GM12878 (cell line): ENCODE measurements around the gene TTC16. TPM values are rescaled to one million over a fixed set of nuclear protein-coding genes. Genes with fewer than 3 reads are reported as not detected.

Experiments
- ATAC-seq: fragments of 200-7000 bp; cut with Tn5 transposase; 3 replicates; pipeline ENCODE4 v1.9.1; 2020; ENCODE audit warnings: mild to moderate bottlenecking, moderate library complexity
- BruUV-seq: library from RNA; stranded (reverse); fragments of 400-500 nt; replicated peaks from 2 replicates; lab custom pipeline; 2021; lab: Mats Ljungman, UMichigan
- CTCF ChIA-PET: fragments of 300-600 bp; sonication (Branson Sonifier 250); formaldehyde crosslinking; extraction: SDS; loops from one replicate; lab custom pipeline; 2021; ENCODE audit warnings: inconsistent platforms; lab: Yijun Ruan, JAX
- POLR2A ChIA-PET: fragments of 350-600 bp; formaldehyde crosslinking; extraction: SDS; loops from one replicate; lab custom pipeline; 2021; ENCODE audit warnings: inconsistent platforms; lab: Charles Lee
- RAD21 ChIA-PET: fragments of 300-600 bp; sonication (Branson Sonifier 250); formaldehyde crosslinking; loops from one replicate; lab custom pipeline; 2023; ENCODE audit warnings: antibody characterized with exemption; ENCODE audit not compliant: unreplicated experiment; lab: Charles Lee
- SMC1A ChIA-PET: fragments of 300-600 bp; sonication (Branson Sonifier 250); formaldehyde crosslinking; loops from one replicate; lab custom pipeline; 2023; ENCODE audit not compliant: unreplicated experiment, uncharacterized antibody; lab: Charles Lee
- DNase-seq: peaks from one replicate; pipeline ENCODE4 v3.0.0-alpha.2; 2011; ENCODE audit warnings: low read depth, low spot score
- FAIRE-seq: peaks from 3 replicates; lab custom pipeline; 2011; peaks lifted over from hg19 to GRCh38; lab: Jason Lieb, UNC
- H2AFZ ChIP-seq: 2 replicates; pipeline ENCODE4 v1.6.0; 2011; ENCODE audit warnings: low read depth, low read length, control low read depth; ENCODE audit not compliant: control insufficient read depth
- H3K27ac ChIP-seq: 2 replicates; pipeline ENCODE4 v1.5.1; 2011; ENCODE audit warnings: control low read depth; ENCODE audit not compliant: control insufficient read depth, insufficient read depth
- H3K27me3 ChIP-seq, 2 experiments: replicated peaks in 1 of 2; 2 replicates each; pipeline versions ENCODE4 v1.6.0 to v1.6.1; 2011; ENCODE audit warnings: low read length in 1 of 2; ENCODE audit not compliant: control insufficient read depth in 2 of 2, insufficient read depth in 2 of 2
- H3K36me3 ChIP-seq, 2 experiments: 2 replicates each; pipeline ENCODE4 v1.5.1; 2011; ENCODE audit warnings: low read length in 1 of 2; ENCODE audit not compliant: control insufficient read depth in 2 of 2, insufficient read depth in 2 of 2
- H3K4me1 ChIP-seq: 2 replicates; pipeline ENCODE4 v1.6.1; 2011; ENCODE audit warnings: mild to moderate bottlenecking, low read length, moderate library complexity, mixed read lengths; ENCODE audit not compliant: control insufficient read depth, insufficient read depth
- H3K4me2 ChIP-seq: 2 replicates; pipeline ENCODE4 v1.6.0; 2011; ENCODE audit warnings: control low read depth; ENCODE audit not compliant: control insufficient read depth, insufficient read depth
- H3K4me3 ChIP-seq: fragments of 200-600 bp; sonication (generic); 2 replicates; pipeline ENCODE4 v1.5.1; 2016
- H3K79me2 ChIP-seq: 2 replicates; pipeline ENCODE4 v1.6.0; 2011; ENCODE audit warnings: low read length; ENCODE audit not compliant: control insufficient read depth, insufficient read depth
- H3K9ac ChIP-seq: 2 replicates; pipeline ENCODE4 v1.8.0; 2011; ENCODE audit warnings: low read length, control low read depth, mixed read lengths; ENCODE audit not compliant: control insufficient read depth, insufficient read depth
- H3K9me3 ChIP-seq: replicated peaks from 3 replicates; pipeline ENCODE4 v1.5.1; 2011; ENCODE audit warnings: mild to moderate bottlenecking, low read length; ENCODE audit not compliant: control insufficient read depth, insufficient read depth
- H4K20me1 ChIP-seq: 2 replicates; pipeline ENCODE4 v1.6.0; 2011; ENCODE audit not compliant: control insufficient read depth, insufficient read depth
- RB1 ChIP-seq: fragments of 450-650 bp; formaldehyde crosslinking; IDR thresholded peaks from 2 replicates; pipeline ENCODE4 v1.6.1; 2017; ENCODE audit warnings: mild to moderate bottlenecking, borderline replicate concordance
- SREBF2 ChIP-seq: IDR thresholded peaks from 2 replicates; pipeline ENCODE4 v1.6.1; 2012; ENCODE audit warnings: mild to moderate bottlenecking, low read length
- SRF ChIP-seq, 2 experiments: IDR thresholded peaks; 2 replicates each; pipeline ENCODE4 v1.6.1; 2011; ENCODE audit warnings: low read depth in 2 of 2, low read length in 2 of 2, mild to moderate bottlenecking in 1 of 2, moderate library complexity in 1 of 2
- YBX1 ChIP-seq: fragments of 450-650 bp; IDR thresholded peaks from 2 replicates; pipeline ENCODE4 v1.6.1; 2016; ENCODE audit warnings: antibody characterized with exemption
- ZNF217 ChIP-seq: fragments of 450-650 bp; IDR thresholded peaks from 2 replicates; pipeline ENCODE4 v1.6.1; 2017; ENCODE audit warnings: antibody characterized with exemption, mild to moderate bottlenecking
- ZNF274 ChIP-seq: IDR thresholded peaks from one replicate; pipeline ENCODE4 v1.8.0; 2011; ENCODE audit not compliant: insufficient read length, insufficient read depth
- WGBS: methylation state at CpG from one replicate; pipeline ENCODE4 v1.1.6; 2016; ENCODE audit warnings: low lambda C conversion rate; ENCODE audit not compliant: insufficient replicate concordance, insufficient coverage; ENCODE audit errors: missing lambda C conversion rate; 5-methylcytosine and 5-hydroxymethylcytosine counted together
- in situ Hi-C: fragments of 300-500 bp; cut with MboI; formaldehyde crosslinking; loops from 9 replicates; pipeline ENCODE4 v1.14.3; 2018; ENCODE audit warnings: mixed read lengths
- intact Hi-C: fragments of 100-400 bp; cut with micrococcal nuclease; formaldehyde crosslinking; loops from one replicate; pipeline ENCODE4 v1.14.2; 2022; ENCODE audit not compliant: unreplicated experiment
- polyA plus RNA-seq, 11 experiments: library from polyadenylated mRNA; depleted of rRNA in 4 of 11; unstranded in 6 of 11; stranded (reverse) in 5 of 11; fragments of >200 nt; fragmentation: Nextera tagmentation in 4 of 11; fragmentation: Illumina TruSeq in 1 of 11; extraction: Ambion mirVana in 4 of 11; extraction: Trizol in 1 of 11; gene quantifications; 1 replicate in 1 of 11; 2 replicates in 10 of 11; pipeline versions ENCODE4 v1.2.1 to v1.2.3, GENCODE V29; 2011 to 2016; ENCODE audit warnings: inconsistent platforms in 2 of 11, missing spikeins in 2 of 11, low read depth in 1 of 11
- total RNA-seq, 4 experiments: library from RNA; depleted of rRNA in 3 of 4; stranded (reverse); fragments of >200 nt in 3 of 4; fragmentation: Illumina TruSeq in 1 of 4; extraction: Trizol in 1 of 4; gene quantifications; 2 replicates each; pipeline versions ENCODE4 v1.2.1 to v1.2.3, GENCODE V29; 2013 to 2021
- TF ChIP-seq, protein P1 (sequence below): fragments of 450-650 bp; formaldehyde crosslinking; IDR thresholded peaks from 2 replicates; pipeline ENCODE4 v1.4.0; 2022; ENCODE audit warnings: mild to moderate bottlenecking, moderate library complexity
- TF ChIP-seq, protein P2 (sequence below): fragments of 450-650 bp; IDR thresholded peaks from 2 replicates; pipeline ENCODE4 v1.6.1; 2017; ENCODE audit warnings: mild to moderate bottlenecking
- TF ChIP-seq, protein P3 (sequence below): fragments of 450-650 bp; IDR thresholded peaks from 2 replicates; pipeline ENCODE4 v1.6.1; 2017; ENCODE audit warnings: mild to moderate bottlenecking, moderate library complexity

TTC16 gene
- total and polyA plus RNA-seq, 10 of the 15 experiments (the other 5 are each of a cell fraction or from before 2014, with no cell fraction given) = 0.03 TPM; not detected in 9

DNA sequence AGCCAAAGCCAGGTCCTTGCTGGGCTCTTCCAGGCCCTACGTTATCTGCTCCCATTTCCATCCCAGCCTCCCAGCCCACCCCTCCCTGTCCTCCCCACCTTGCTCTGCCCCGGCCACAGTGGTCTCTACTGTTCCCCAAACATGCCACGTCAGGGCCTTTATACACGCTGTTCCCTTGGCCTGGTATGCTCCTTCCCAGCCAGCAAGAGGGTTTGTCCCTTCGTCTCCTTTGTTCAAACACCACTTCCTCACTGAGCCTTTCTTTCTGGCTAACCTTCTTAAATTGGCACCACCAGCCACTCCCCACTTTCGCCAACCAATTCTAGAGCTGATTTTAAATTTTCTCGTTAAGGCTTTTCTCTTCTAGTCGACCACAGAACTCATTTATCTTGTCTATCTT is 52.8 kb downstream of the TTC16 start:
- Histone ChIP-seq H3K9me3 (no peaks in the 10 kb centered on the region), H3K27me3 (no peaks in the 10 kb centered on the region), H3K4me1 (peaks cover 24% of the 10 kb centered on the region), H3K4me3 (no peak overlapping the region), H3K9ac (no peak overlapping the region), H3K79me2 (peaks cover 13% of the 10 kb centered on the region), H4K20me1 (peaks cover 5% of the 10 kb centered on the region; the same call in 1 of the 2 replicates), H3K27ac (no peak overlapping the region), H3K36me3 (peaks cover 5 to 34% of the 10 kb centered on the region in 2 experiments), H2AFZ (no peak overlapping the region), H3K4me2 (no peak overlapping the region)
- no TSS peak for BruUV-seq
- intact Hi-C loops = no loop called here
- ChIA-PET SMC1A (interaction anchor here (1.2 to 1.4 kb wide), 2 partner anchors 10 to 12 kb away, joined by 4 to 5 read pairs; partner anchors contain the start of gene SH2D3C), RAD21 (interaction anchor here (0.7 to 7.6 kb wide), 3 partner anchors 10 to 142 kb away, joined by 3 to 61 read pairs (median 4); partner anchors contain the start of gene CDK9), POLR2A (interaction anchor here (3.5 to 3.6 kb wide), 2 partner anchors 12 to 17 kb away, joined by 24 to 42 read pairs; partner anchors contain the start of gene CDK9), CTCF (interaction anchor here (1.4 to 9.2 kb wide), 4 partner anchors 15 to 153 kb away, joined by 3 to 75 read pairs (median 21); partner anchors contain the start of genes CDK9 and TOR2A)
- 73% methylated on average over 7 of the region's 8 CpGs for WGBS
- DNase-seq = no peak
- in situ Hi-C loops = no loop called here
- no peak for ATAC-seq
- no peak for FAIRE-seq
- no peak for TF ChIP-seq SREBF2
- TF ChIP-seq SRF (IDR thresholded peaks at IDR 0.05; ENCODE audit: low read depth in 2 of 2, low read length in 2 of 2) = no peak
- TF ChIP-seq, protein P1, sequence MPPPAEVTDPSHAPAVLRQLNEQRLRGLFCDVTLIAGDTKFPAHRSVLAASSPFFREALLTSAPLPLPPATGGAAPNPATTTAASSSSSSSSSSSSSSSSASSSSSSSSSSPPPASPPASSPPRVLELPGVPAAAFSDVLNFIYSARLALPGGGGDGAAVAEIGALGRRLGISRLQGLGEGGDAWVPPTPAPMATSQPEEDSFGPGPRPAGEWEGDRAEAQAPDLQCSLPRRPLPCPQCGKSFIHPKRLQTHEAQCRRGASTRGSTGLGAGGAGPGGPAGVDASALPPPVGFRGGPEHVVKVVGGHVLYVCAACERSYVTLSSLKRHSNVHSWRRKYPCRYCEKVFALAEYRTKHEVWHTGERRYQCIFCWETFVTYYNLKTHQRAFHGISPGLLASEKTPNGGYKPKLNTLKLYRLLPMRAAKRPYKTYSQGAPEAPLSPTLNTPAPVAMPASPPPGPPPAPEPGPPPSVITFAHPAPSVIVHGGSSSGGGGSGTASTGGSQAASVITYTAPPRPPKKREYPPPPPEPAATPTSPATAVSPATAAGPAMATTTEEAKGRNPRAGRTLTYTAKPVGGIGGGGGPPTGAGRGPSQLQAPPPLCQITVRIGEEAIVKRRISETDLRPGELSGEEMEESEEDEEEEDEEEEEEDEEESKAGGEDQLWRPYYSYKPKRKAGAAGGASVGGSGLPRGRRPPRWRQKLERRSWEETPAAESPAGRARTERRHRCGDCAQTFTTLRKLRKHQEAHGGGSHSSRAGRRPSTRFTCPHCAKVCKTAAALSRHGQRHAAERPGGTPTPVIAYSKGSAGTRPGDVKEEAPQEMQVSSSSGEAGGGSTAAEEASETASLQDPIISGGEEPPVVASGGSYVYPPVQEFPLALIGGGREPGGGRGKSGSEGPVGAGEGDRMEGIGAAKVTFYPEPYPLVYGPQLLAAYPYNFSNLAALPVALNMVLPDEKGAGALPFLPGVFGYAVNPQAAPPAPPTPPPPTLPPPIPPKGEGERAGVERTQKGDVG = no peak
- no peak for TF ChIP-seq ZNF217
- TF ChIP-seq, protein P2, sequence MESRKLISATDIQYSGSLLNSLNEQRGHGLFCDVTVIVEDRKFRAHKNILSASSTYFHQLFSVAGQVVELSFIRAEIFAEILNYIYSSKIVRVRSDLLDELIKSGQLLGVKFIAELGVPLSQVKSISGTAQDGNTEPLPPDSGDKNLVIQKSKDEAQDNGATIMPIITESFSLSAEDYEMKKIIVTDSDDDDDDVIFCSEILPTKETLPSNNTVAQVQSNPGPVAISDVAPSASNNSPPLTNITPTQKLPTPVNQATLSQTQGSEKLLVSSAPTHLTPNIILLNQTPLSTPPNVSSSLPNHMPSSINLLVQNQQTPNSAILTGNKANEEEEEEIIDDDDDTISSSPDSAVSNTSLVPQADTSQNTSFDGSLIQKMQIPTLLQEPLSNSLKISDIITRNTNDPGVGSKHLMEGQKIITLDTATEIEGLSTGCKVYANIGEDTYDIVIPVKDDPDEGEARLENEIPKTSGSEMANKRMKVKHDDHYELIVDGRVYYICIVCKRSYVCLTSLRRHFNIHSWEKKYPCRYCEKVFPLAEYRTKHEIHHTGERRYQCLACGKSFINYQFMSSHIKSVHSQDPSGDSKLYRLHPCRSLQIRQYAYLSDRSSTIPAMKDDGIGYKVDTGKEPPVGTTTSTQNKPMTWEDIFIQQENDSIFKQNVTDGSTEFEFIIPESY = no peak
- TF ChIP-seq RB1 = no peak
- TF ChIP-seq YBX1 = no peak
- TF ChIP-seq, protein P3, sequence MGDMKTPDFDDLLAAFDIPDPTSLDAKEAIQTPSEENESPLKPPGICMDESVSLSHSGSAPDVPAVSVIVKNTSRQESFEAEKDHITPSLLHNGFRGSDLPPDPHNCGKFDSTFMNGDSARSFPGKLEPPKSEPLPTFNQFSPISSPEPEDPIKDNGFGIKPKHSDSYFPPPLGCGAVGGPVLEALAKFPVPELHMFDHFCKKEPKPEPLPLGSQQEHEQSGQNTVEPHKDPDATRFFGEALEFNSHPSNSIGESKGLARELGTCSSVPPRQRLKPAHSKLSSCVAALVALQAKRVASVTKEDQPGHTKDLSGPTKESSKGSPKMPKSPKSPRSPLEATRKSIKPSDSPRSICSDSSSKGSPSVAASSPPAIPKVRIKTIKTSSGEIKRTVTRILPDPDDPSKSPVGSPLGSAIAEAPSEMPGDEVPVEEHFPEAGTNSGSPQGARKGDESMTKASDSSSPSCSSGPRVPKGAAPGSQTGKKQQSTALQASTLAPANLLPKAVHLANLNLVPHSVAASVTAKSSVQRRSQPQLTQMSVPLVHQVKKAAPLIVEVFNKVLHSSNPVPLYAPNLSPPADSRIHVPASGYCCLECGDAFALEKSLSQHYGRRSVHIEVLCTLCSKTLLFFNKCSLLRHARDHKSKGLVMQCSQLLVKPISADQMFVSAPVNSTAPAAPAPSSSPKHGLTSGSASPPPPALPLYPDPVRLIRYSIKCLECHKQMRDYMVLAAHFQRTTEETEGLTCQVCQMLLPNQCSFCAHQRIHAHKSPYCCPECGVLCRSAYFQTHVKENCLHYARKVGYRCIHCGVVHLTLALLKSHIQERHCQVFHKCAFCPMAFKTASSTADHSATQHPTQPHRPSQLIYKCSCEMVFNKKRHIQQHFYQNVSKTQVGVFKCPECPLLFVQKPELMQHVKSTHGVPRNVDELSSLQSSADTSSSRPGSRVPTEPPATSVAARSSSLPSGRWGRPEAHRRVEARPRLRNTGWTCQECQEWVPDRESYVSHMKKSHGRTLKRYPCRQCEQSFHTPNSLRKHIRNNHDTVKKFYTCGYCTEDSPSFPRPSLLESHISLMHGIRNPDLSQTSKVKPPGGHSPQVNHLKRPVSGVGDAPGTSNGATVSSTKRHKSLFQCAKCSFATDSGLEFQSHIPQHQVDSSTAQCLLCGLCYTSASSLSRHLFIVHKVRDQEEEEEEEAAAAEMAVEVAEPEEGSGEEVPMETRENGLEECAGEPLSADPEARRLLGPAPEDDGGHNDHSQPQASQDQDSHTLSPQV = no peak
- no peak for TF ChIP-seq ZNF274
